Right renal cortex interstitium (tissue), 3 donors: Measurements from ENCODE around the gene DDX17. TPM values are rescaled to one million over a fixed set of nuclear protein-coding genes. Genes with fewer than 3 reads are reported as not detected.
"Not testable (repeated sequence)": the region's sequence is repeated elsewhere in the genome, so short reads cannot be mapped to it uniquely, and the experiment has no call there.

Experiments
- DNase-seq, 3 donors: peaks; one replicate each; pipeline ENCODE4 v3.0.0-alpha.2; 2013; ENCODE audit warnings: low read depth in 3 of 3, low spot score in 2 of 3
- polyA plus RNA-seq, 3 donors: library from polyadenylated mRNA; unstranded; fragments of 120-200 nt; gene quantifications; one replicate each; pipeline ENCODE4 v1.2.1, GENCODE V29; 2013; ENCODE audit not compliant: insufficient read length in 3 of 3

DDX17 gene
- polyA plus RNA-seq, 3 donors = 725 to 879 (median 768) TPM

DNA sequence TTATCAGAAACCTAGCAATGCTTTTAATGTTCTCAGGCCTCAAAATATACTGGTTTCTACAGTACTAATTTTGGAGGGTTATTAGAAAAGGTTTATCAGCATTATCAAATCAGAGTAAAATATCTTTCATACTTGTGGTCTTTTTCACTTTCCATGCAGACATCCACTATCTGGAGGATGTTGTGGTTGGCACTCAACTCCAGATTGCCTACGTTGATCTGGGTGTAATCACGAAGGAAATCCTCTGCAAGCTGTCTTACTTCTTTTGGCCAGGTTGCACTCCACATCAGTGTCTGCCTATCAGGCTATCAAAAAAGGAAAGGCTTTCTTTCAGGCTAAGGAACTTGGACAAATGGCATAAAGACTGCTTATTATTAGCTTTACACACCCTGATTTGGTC lies 11.6 kb downstream of the DDX17 start:
- no peak for DNase-seq

DNA sequence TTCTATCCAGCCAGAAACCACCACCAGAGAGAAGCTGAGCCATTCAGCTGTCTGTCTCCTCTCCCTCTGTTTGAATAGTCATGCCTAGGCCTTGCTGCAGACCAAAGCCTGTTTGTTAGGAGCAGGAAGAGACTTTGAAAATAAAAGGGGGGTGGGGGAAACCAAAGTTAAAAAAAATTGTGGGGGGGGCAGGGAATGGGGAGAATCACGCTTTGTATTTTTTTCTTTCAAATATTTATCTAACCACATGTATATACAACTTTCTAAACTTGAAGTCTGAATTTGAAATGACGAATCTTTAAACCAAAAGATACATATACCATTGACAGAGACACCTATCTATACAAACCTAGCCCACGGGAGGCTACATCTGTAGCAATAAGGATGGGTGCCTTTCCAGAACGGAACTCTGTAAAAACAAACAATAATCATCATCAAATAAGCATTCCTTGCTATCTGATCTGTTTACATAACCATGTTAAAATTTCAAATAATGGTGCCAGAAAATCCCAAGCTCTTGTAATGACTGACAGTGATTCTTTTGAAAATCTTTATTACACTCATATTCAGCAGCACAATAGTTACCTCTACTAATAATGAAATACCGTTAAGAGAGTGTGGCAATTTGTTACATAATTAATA lies 14.3 kb downstream of the DDX17 start:
- DNase-seq = no peak

DNA sequence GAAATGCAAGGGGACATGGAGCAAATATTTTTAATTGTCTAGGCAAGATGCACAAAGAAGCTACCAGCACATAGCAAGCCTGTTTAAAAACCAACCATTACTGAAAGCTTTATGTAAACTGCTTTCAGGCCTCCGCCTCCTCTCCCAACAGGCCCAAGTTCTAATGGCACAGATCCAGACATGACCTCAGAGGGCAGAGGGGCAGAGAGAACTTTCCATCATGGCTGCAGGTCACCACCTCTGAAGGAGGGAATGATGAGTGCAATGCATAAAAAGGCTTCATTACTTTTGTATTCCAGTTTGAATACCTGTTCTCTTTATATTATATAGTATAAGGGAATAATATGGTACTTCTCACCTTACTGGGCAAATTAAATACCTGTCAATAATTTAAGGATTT lies 15.2 kb downstream of the DDX17 start:
- DNase-seq = no peak

- DNase-seq = no peak
Measured at GRCh38 chr22:38490475-38490874, 15.6 kb downstream of the DDX17 start.

DNA sequence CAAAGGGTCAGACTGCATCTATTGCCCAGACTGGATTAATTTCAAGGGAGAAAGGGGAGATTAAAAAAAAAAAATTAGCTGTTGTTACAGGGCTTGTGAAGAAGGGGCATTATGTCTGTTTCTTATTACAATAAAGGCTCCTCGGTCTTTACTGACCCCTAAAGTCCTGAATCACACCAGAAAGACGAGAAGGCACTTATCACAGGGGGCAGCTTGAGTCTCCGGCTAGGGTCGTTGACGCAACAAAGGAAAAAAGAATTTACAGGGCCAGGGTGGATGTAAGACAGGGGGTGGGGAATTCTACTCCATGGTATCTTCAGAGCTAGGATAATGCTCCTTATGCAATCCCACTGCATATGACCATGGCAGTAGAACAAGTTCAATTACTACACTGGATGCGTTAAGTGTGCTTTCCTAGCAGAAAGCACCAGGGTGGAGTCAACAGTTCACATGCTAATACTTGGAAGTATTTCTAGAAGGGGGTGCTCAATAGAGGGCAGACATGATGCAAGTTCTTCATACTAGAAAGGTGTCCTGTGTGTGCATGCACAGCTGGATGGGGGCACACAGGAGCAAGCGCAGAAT lies 16.5 kb downstream of the DDX17 start:
- no peak for DNase-seq

- no peak for DNase-seq
Measured at GRCh38 chr22:38489142-38489541, 17.0 kb downstream of the DDX17 start.

- DNase-seq = no peak
Measured at GRCh38 chr22:38487946-38488345, 18.2 kb downstream of the DDX17 start.

DNA sequence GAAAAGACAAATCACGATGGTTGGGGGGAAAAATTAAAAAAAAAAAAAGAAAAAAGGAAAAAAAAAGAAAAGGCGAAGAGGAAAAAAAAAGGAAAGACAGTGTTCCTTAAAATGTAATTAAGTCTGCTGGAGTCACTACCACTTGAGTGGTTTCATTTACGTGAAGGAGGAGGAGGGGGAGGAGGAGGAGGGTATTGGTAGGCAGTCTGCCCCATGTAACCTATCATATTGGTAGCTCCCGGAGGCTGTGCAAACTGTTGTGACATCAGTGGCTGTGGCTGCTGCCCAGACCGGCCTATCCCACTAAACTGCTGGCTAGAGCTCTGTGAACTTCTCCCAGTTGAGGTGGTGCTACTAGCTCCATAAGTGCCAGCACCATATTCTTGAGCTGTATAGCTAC lies 20.3 kb downstream of the DDX17 start:
- no peak for DNase-seq

DNA sequence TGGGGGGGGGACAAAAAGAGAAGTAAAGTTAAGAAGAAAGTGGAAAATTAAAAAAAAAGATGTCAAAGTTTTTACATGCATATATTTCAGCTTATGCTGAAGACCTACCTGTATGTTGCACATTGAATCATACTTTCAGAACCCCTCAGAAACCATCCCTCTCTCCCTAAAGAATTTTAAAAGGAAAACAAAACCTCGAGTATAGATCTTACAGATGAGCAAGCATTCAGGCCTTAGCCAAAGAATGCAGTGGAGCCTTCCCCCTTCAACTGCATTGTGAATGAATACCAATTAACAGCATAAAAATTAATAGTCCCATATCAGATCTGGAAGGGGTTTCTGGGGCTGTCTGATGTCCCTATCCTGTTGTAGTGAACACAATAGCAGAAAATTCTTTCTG lies 21.9 kb downstream of the DDX17 start:
- DNase-seq = no peak

- DNase-seq = no peak
Measured at GRCh38 chr22:38482662-38483308, 23.3 kb downstream of the DDX17 start.

GRCh38 chr22:38481871-38482332 lies 24.2 kb downstream of the DDX17 start:
- DNase-seq = no peak

GRCh38 chr22:38481162-38481870 lies 24.8 kb downstream of the DDX17 start:
- DNase-seq = no peak

GRCh38 chr22:38479096-38479837 lies 26.8 kb downstream of the DDX17 start:
- no peak for DNase-seq

GRCh38 chr22:38477585-38477984 lies 28.5 kb downstream of the DDX17 start:
- DNase-seq = no peak

DNA sequence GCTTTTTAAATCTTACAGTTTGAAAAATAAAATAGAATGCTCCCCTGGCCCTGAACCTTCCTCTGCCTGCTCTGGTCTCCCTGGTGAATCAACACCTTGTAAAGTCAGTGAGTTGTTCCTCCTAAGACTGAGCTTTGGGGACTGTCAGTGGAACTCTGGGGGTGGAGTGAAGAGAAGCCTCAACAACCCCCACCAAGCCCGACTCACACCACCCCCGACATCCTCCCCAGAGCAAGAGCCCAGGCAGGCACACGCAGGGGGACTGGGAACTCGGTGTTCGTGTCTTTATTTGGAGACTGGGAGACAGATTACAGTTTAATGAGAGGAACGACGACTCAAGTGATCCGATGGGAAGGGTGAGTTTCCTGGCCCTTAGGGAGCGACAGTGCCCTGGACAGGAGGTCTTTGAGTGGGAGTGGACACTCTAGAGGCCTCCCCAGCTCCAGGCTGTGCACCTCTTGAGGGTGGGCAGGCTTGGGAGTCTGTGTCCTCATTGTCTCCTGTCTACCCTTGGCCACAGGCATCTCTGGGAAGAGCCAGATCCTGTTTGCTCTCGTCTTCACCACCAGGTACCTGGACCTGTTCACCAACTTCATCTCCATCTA lies 32.0 kb downstream of the DDX17 start:
- no peak for DNase-seq

GRCh38 chr22:38471237-38471636 lies 34.9 kb downstream of the DDX17 start:
- no peak for DNase-seq

DNA sequence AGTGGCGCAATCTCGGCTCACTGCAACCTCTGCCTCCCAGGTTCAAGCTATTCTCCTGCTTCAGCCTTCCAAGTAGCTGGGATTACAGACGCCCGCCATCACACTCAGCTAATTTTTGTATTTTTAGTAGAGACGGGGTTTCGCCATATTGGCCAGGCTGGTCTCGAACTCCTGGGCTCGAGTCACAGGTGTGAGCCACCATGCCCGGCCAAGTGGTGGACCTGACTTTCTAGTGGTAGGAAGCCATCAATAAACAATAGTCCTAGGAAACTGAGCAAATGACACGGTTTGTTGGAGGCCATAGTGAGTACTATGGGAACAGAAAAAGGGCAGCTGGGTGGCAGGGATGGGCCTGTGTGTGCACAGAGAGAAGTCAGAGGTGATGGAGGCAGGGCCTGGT lies 35.9 kb downstream of the DDX17 start:
- DNase-seq = not testable (repeated sequence)

DNA sequence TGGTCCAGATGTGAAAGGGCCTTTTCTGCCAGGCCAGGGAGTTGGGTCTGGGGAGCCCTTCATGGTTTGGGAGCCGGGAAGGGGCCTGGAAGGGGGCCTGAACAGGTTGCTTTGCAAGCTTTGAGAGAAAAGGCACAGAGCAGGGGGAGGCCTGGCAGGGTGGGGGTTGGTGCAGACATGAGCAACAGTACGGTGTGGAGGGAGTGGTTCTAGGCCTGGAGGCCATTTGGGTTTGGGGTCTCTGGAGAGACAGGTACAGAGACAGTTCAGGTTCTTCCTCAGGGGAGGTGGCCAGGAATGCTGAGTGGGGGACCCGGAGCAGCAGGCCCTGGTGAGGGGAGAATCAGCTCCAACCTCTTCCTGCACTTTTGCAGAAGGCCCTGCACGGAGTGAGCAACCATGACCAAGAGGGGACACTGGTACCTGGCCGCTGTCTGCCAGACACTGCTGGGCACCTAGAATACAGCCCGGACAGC lies 36.8 kb downstream of the DDX17 start:
- DNase-seq = no peak

DNA sequence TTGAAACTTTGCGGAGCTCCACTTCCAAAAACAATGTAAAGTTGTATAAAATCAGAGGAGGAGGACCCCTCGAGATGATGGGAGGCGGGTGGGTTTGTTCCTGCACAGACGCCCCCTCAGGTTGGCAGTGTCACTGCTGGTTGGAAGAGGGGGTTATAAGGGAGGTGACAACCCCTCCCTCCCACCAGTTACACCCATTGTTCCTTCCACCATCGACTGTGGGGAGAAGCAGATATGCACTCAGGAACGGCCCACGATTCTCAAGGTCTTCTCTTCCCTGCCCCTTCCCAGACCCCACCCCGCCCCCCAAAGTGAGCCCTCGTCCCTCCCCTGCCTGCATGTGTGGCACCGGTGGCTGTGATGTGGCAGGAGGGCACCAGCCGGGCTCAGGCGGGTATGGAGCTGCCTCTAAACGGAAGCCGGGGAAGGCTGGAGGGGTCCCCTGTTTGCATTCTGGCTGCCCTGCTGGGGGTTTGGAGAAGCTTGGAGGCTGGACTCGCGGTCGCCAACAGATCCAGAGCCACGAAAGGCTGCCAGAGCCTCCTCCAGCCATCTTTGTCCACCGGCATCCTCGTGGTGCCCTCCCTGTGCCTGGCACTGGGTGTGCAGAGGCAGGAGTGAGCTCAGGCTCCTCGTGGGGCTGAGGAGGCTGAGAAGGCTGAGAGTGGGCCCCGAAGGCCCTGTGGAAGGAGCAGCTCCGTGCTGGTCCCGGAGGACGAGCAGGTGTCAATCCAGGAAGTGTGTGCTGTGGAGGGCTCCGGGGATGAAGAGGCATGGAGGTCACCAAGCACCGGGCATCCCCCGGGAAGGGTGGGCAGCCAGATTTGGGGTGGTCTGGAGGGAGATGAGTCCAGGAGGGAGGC lies 37.4 kb downstream of the DDX17 start:
- no peak for DNase-seq
